ENCODE data around the gene NDE1. TPM values are rescaled to one million over a fixed set of nuclear protein-coding genes. Genes with fewer than 3 reads are reported as not detected.

The NDE1 gene
- total and polyA plus RNA-seq, 2 donors (not counting 1 experiment from before 2014, with no cell fraction given) = 33.5 to 149 TPM

- Mint-ChIP-seq H3K4me1 (no peaks in the 10 kb centered on the region), H3K9me3 (ENCODE audit: insufficient read depth) (no peaks in the 10 kb centered on the region), H3K4me3 (no peak overlapping the region), H3K27ac (no peak overlapping the region), H3K27me3 (no peaks in the 10 kb centered on the region)
- Histone ChIP-seq H3K36me3 (replicated peaks in 1 of 2; ENCODE audit: control extremely low read depth in 1 of 2, control insufficient read depth in 1 of 2, extremely low read depth in 1 of 2, insufficient read depth in 2 of 2, low read length in 1 of 2) (peaks cover 0 to 91% of the 10 kb centered on the region in 2 experiments), H3K4me2 (replicated peaks; ENCODE audit: low read depth, low read length, poor library complexity, severe bottlenecking) (no peak overlapping the region), H3K27me3 (replicated peaks in 1 of 4; ENCODE audit: control extremely low read depth in 1 of 4, control insufficient read depth in 3 of 4, insufficient read depth in 4 of 4, low read length in 3 of 4) (no peaks in the 10 kb centered on the region), H3K27ac (ENCODE audit: low read length in 2 of 2) (no peak overlapping the region), H3K4me1 (ENCODE audit: control insufficient read depth in 2 of 2, insufficient read depth in 2 of 2, low read length in 2 of 2) (no peaks in the 10 kb centered on the region), H3K9ac (ENCODE audit: low read length) (no peak overlapping the region), H3K9me3 (ENCODE audit: control extremely low read depth in 1 of 3, control insufficient read depth in 2 of 3, insufficient read depth in 1 of 3, low read length in 2 of 3) (no peaks in the 10 kb centered on the region), H3K79me2 (ENCODE audit: control insufficient read depth, insufficient read depth, low read length) (peaks cover 21% of the 10 kb centered on the region), H4K20me1 (ENCODE audit: control insufficient read depth, insufficient read depth, low read length, poor library complexity, severe bottlenecking) (peaks cover 10% of the 10 kb centered on the region), H2AFZ (ENCODE audit: insufficient read depth, low read depth, low read length, poor library complexity, severe bottlenecking) (no peak overlapping the region), H3K4me3 (ENCODE audit: control extremely low read depth in 1 of 5, extremely low read depth in 1 of 5, insufficient read depth in 1 of 5, low read depth in 2 of 5, low read length in 4 of 5) (no peak overlapping the region)
- ATAC-seq (ENCODE audit: low read depth) (no peak), DNase-seq (no peak)
- intact Hi-C loops (cut with micrococcal nuclease) = no loop called here
- 96% methylated on average over 5 of the region's 5 CpGs for WGBS (ENCODE audit: insufficient coverage)
- ChIA-PET CTCF (interaction anchor here (1.4 to 1.8 kb wide), 2 partner anchors 11 to 267 kb away, joined by 5 read pairs; no protein-coding TSS in a partner anchor), POLR2A (no interaction called here)
- no peak for TF ChIP-seq EZH2 (IDR thresholded peaks at IDR 0.05; ENCODE audit: borderline replicate concordance, insufficient read depth, low read depth, low read length, poor library complexity, severe bottlenecking)
Observed at GRCh38 chr16:15694499-15694898, 44.5 kb downstream of the NDE1 start.

- Histone ChIP-seq H3K36me3 (replicated peaks in 1 of 2; ENCODE audit: control extremely low read depth in 1 of 2, control insufficient read depth in 1 of 2, extremely low read depth in 1 of 2, insufficient read depth in 2 of 2, low read length in 1 of 2) (peaks cover 0 to 66% of the 10 kb centered on the region in 2 experiments), H4K20me1 (ENCODE audit: control insufficient read depth, insufficient read depth, low read length, poor library complexity, severe bottlenecking) (peaks cover 5% of the 10 kb centered on the region), H3K4me2 (replicated peaks; ENCODE audit: low read depth, low read length, poor library complexity, severe bottlenecking) (no peak overlapping the region), H3K27ac (ENCODE audit: low read length in 2 of 2) (no peak overlapping the region), H3K4me3 (ENCODE audit: control extremely low read depth in 1 of 5, extremely low read depth in 1 of 5, insufficient read depth in 1 of 5, low read depth in 2 of 5, low read length in 4 of 5) (no peak overlapping the region), H3K9ac (ENCODE audit: low read length) (no peak overlapping the region), H3K4me1 (ENCODE audit: control insufficient read depth in 2 of 2, insufficient read depth in 2 of 2, low read length in 2 of 2) (no peaks in the 10 kb centered on the region), H3K9me3 (ENCODE audit: control extremely low read depth in 1 of 3, control insufficient read depth in 2 of 3, insufficient read depth in 1 of 3, low read length in 2 of 3) (no peaks in the 10 kb centered on the region), H3K79me2 (ENCODE audit: control insufficient read depth, insufficient read depth, low read length) (peaks cover 5% of the 10 kb centered on the region), H3K27me3 (replicated peaks in 1 of 4; ENCODE audit: control extremely low read depth in 1 of 4, control insufficient read depth in 3 of 4, insufficient read depth in 4 of 4, low read length in 3 of 4) (no peaks in the 10 kb centered on the region), H2AFZ (ENCODE audit: insufficient read depth, low read depth, low read length, poor library complexity, severe bottlenecking) (no peak overlapping the region)
- TF ChIP-seq EZH2 (IDR thresholded peaks at IDR 0.05; ENCODE audit: borderline replicate concordance, insufficient read depth, low read depth, low read length, poor library complexity, severe bottlenecking) (no peak), CTCF (IDR thresholded peaks at IDR 0.05) (no peak)
- Mint-ChIP-seq H3K27ac (no peak overlapping the region), H3K4me1 (peaks cover 6% of the 10 kb centered on the region), H3K4me3 (no peak overlapping the region), H3K9me3 (ENCODE audit: insufficient read depth) (no peaks in the 10 kb centered on the region), H3K27me3 (no peaks in the 10 kb centered on the region)
- WGBS (ENCODE audit: insufficient coverage) = 97% methylated on average over 12 of the region's 12 CpGs
- POLR2A ChIA-PET = interaction anchor here (0.7 kb wide), 1 partner anchor 274 kb away, joined by 4 read pairs; no protein-coding TSS in a partner anchor
- intact Hi-C loops (cut with micrococcal nuclease) = loop anchor here (5.0 kb wide), 1 partner anchor 58 kb away; the partner anchor contains the start of gene MARF1
- ATAC-seq (ENCODE audit: low read depth) = no peak
- DNase-seq = no peak
- CTCF ChIA-PET = interaction anchor here (1.0 kb wide), 2 partner anchors 18 to 275 kb away, joined by 3 to 4 read pairs; no protein-coding TSS in a partner anchor
Observed at GRCh38 chr16:15699819-15700218, 49.8 kb downstream of the NDE1 start.
